H1 (cell line): ENCODE measurements around the gene RMC1. TPM values are rescaled to one million over a fixed set of nuclear protein-coding genes. Genes with fewer than 3 reads are reported as not detected.

ENCODE experiments used
- CTCF ChIA-PET: fragments of 300-600 bp; sonication (Branson Sonifier 250); formaldehyde crosslinking; loops from one replicate; lab custom pipeline; 2021; ENCODE audit not compliant: partially characterized antibody; lab: Charles Lee
- POLR2A ChIA-PET: fragments of 300-600 bp; sonication (Branson Sonifier 250); formaldehyde crosslinking; loops from one replicate; lab custom pipeline; 2021; ENCODE audit warnings: inconsistent platforms; ENCODE audit not compliant: partially characterized antibody; lab: Charles Lee
- DNase-seq, 2 experiments: peaks; one replicate each; pipeline versions ENCODE4 v3.0.0 to v3.0.0-alpha.2; 2010 to 2022; ENCODE audit warnings: low spot score in 2 of 2, low read depth in 1 of 2, mixed read lengths in 1 of 2
- FAIRE-seq: peaks from 2 replicates; lab custom pipeline; 2011; peaks lifted over from hg19 to GRCh38; lab: Jason Lieb, UNC
- H2AFZ ChIP-seq: 2 replicates; pipeline ENCODE4 v1.8.1; 2012; ENCODE audit warnings: low read length, inconsistent platforms
- H2AK5ac ChIP-seq: 2 replicates; pipeline ENCODE4 v1.6.1; 2013; ENCODE audit warnings: low read depth, low read length
- H2BK120ac ChIP-seq: replicated peaks from 2 replicates; pipeline ENCODE3; 2013; ENCODE audit warnings: low read depth, low read length, inconsistent platforms
- H2BK12ac ChIP-seq: 2 replicates; pipeline ENCODE4 v1.6.1; 2013; ENCODE audit warnings: low read depth, low read length
- H2BK15ac ChIP-seq: 2 replicates; pipeline ENCODE4 v1.6.1; 2013; ENCODE audit warnings: low read length
- H2BK20ac ChIP-seq: 2 replicates; pipeline ENCODE4 v1.6.1; 2013; ENCODE audit warnings: low read length
- H2BK5ac ChIP-seq: 2 replicates; pipeline ENCODE4 v1.6.1; 2013; ENCODE audit warnings: low read depth, low read length
- H3K14ac ChIP-seq: 2 replicates; pipeline ENCODE4 v1.6.1; 2013; ENCODE audit warnings: inconsistent platforms; ENCODE audit not compliant: insufficient read length
- H3K18ac ChIP-seq: 2 replicates; pipeline ENCODE4 v1.6.1; 2013; ENCODE audit warnings: low read length; ENCODE audit errors: extremely low read depth
- H3K23ac ChIP-seq: 2 replicates; pipeline ENCODE4 v1.6.1; 2013; ENCODE audit warnings: inconsistent platforms; ENCODE audit not compliant: insufficient read length
- H3K23me2 ChIP-seq: 2 replicates; pipeline ENCODE4 v1.6.1; 2013; ENCODE audit warnings: low read depth, low read length
- H3K27ac ChIP-seq: 2 replicates; pipeline ENCODE4 v1.6.1; 2011; ENCODE audit warnings: low read depth, low read length, inconsistent platforms
- H3K27me3 ChIP-seq, 4 experiments: replicated peaks in 1 of 4; 1 replicate in 1 of 4; 2 replicates in 3 of 4; pipeline versions ENCODE4 v1.6.1 to v1.8.1; 2011 to 2013; ENCODE audit warnings: low read length in 3 of 4, mild to moderate bottlenecking in 3 of 4, inconsistent platforms in 2 of 4, mixed read lengths in 2 of 4, moderate library complexity in 1 of 4; ENCODE audit not compliant: control insufficient read depth in 3 of 4, insufficient read depth in 3 of 4; ENCODE audit errors: extremely low read depth in 1 of 4
- H3K36me3 ChIP-seq, 4 experiments: 2 replicates each; pipeline versions ENCODE4 v1.6.1 to v1.8.1; 2011 to 2013; ENCODE audit warnings: mild to moderate bottlenecking in 4 of 4, low read length in 3 of 4, moderate library complexity in 2 of 4, control low read depth in 1 of 4, inconsistent platforms in 1 of 4; ENCODE audit not compliant: insufficient read depth in 4 of 4, control insufficient read depth in 2 of 4
- H3K4ac ChIP-seq: replicated peaks from 2 replicates; pipeline ENCODE3; 2013; ENCODE audit warnings: low read length, low read depth, mixed read lengths, inconsistent platforms; ENCODE audit not compliant: insufficient read length
- H3K4me1 ChIP-seq, 4 experiments: replicated peaks in 1 of 4; 1 replicate in 1 of 4; 2 replicates in 3 of 4; pipeline versions ENCODE4 v1.6.1 to v1.8.1; 2011 to 2013; ENCODE audit warnings: low read length in 3 of 4, inconsistent platforms in 2 of 4, mixed read lengths in 1 of 4; ENCODE audit not compliant: insufficient read depth in 4 of 4, control insufficient read depth in 3 of 4
- H3K4me2 ChIP-seq, 2 experiments: 2 replicates each; pipeline versions ENCODE4 v1.6.1 to v1.8.1; 2011 to 2013; ENCODE audit warnings: low read depth in 2 of 2, low read length in 2 of 2, control low read depth in 1 of 2, inconsistent platforms in 1 of 2, mild to moderate bottlenecking in 1 of 2; ENCODE audit not compliant: insufficient read depth in 1 of 2
- H3K4me3 ChIP-seq, 4 experiments: fragments of 200-600, 300-600 bp in 1 of 4; sonication (generic), shearing (Covaris generic), sonication (Bioruptor Twin) in 1 of 4; 2 replicates each; pipeline versions ENCODE4 v1.5.1 to v1.8.1; 2011 to 2016; ENCODE audit warnings: low read length in 4 of 4, low read depth in 3 of 4, control low read depth in 2 of 4, inconsistent platforms in 2 of 4, mild to moderate bottlenecking in 2 of 4, mixed read lengths in 1 of 4, moderate library complexity in 1 of 4; ENCODE audit not compliant: insufficient read depth in 2 of 4; ENCODE audit errors: extremely low read depth in 1 of 4
- H3K56ac ChIP-seq: replicated peaks from 2 replicates; pipeline ENCODE3; 2013; ENCODE audit warnings: low read depth, mild to moderate bottlenecking, mixed read lengths, low read length, inconsistent platforms; ENCODE audit not compliant: insufficient read length
- H3K79me1 ChIP-seq: 2 replicates; pipeline ENCODE4 v1.6.1; 2013; ENCODE audit warnings: low read depth, low read length, control low read depth
- H3K79me2 ChIP-seq, 2 experiments: 2 replicates each; pipeline versions ENCODE4 v1.6.1 to v1.8.1; 2012 to 2013; ENCODE audit warnings: low read length in 2 of 2, mild to moderate bottlenecking in 2 of 2, inconsistent platforms in 1 of 2; ENCODE audit not compliant: insufficient read depth in 2 of 2, control insufficient read depth in 1 of 2
- H3K9ac ChIP-seq, 4 experiments: replicated peaks in 1 of 4; 1 replicate in 1 of 4; 2 replicates in 3 of 4; pipeline versions ENCODE4 v1.6.1 to v1.8.1; 2011 to 2013; ENCODE audit warnings: low read depth in 3 of 4, low read length in 3 of 4, control low read depth in 2 of 4, mild to moderate bottlenecking in 2 of 4, moderate library complexity in 2 of 4, inconsistent platforms in 1 of 4; ENCODE audit errors: extremely low read depth in 1 of 4
- H3K9me3 ChIP-seq, 2 experiments: 2 replicates each; pipeline versions ENCODE4 v1.6.1 to v1.8.1; 2012 to 2013; ENCODE audit warnings: mild to moderate bottlenecking in 2 of 2, moderate library complexity in 2 of 2, control low read depth in 1 of 2, inconsistent platforms in 1 of 2, low read depth in 1 of 2, low read length in 1 of 2, mixed read lengths in 1 of 2; ENCODE audit not compliant: insufficient read depth in 2 of 2
- H4K20me1 ChIP-seq, 2 experiments: replicated peaks in 1 of 2; 2 replicates each; pipeline versions ENCODE3 to v1.8.1; 2011 to 2013; ENCODE audit warnings: inconsistent platforms in 2 of 2, low read length in 2 of 2, mild to moderate bottlenecking in 1 of 2; ENCODE audit not compliant: insufficient read depth in 2 of 2, control insufficient read depth in 1 of 2
- H4K5ac ChIP-seq: 2 replicates; pipeline ENCODE4 v1.6.1; 2013; ENCODE audit warnings: low read length, low read depth, mixed read lengths, inconsistent platforms; ENCODE audit not compliant: insufficient read length
- H4K8ac ChIP-seq: 2 replicates; pipeline ENCODE4 v1.8.0; 2013; ENCODE audit warnings: mild to moderate bottlenecking, moderate library complexity, low read length, inconsistent platforms; ENCODE audit not compliant: insufficient read depth; ENCODE audit errors: extremely low read depth
- H4K91ac ChIP-seq: replicated peaks from 2 replicates; pipeline ENCODE3; 2013; ENCODE audit warnings: low read length, mixed read lengths, inconsistent platforms; ENCODE audit not compliant: insufficient read length
- ATF2 ChIP-seq: IDR thresholded peaks from 2 replicates; pipeline ENCODE4 v1.6.1; 2012; ENCODE audit warnings: low read length, inconsistent platforms
- CBX8 ChIP-seq: fragments of 300-800, 300-1000 bp; sonication (generic); IDR thresholded peaks from 2 replicates; pipeline ENCODE4 v1.7.1; 2016; ENCODE audit warnings: low read depth, low read length, borderline replicate concordance
- GTF2F1 ChIP-seq: IDR thresholded peaks from 2 replicates; pipeline ENCODE4 v1.6.1; 2012; ENCODE audit warnings: low read depth, low read length, improper control_type of control experiment, borderline replicate concordance
- JUND ChIP-seq: IDR thresholded peaks from 2 replicates; pipeline ENCODE4 v1.6.1; 2011; ENCODE audit warnings: mild to moderate bottlenecking, improper control_type of control experiment, low read length
- KDM1A ChIP-seq: fragments of 200-600, 300-600 bp; sonication (generic); IDR thresholded peaks from 2 replicates; pipeline ENCODE4 v1.7.1; 2016; ENCODE audit warnings: mild to moderate bottlenecking, low read length, borderline replicate concordance
- KDM5A ChIP-seq: fragments of 200-600 bp; IDR thresholded peaks from 2 replicates; pipeline ENCODE4 v1.7.1; 2012; ENCODE audit warnings: mild to moderate bottlenecking, low read length, inconsistent platforms, mixed read lengths
- POLR2AphosphoS5 ChIP-seq: IDR thresholded peaks from 2 replicates; pipeline ENCODE4 v1.6.1; 2011; ENCODE audit warnings: low read depth, low read length
- POU5F1 ChIP-seq: IDR thresholded peaks from 2 replicates; pipeline ENCODE4 v1.6.1; 2011; ENCODE audit warnings: low read depth, mild to moderate bottlenecking, low read length, moderate library complexity
- RXRA ChIP-seq: IDR thresholded peaks from 2 replicates; pipeline ENCODE4 v1.6.1; 2011; ENCODE audit warnings: low read depth, mild to moderate bottlenecking, low read length, moderate library complexity; ENCODE audit not compliant: insufficient read depth
- SP1 ChIP-seq: IDR thresholded peaks from 2 replicates; pipeline ENCODE4 v1.6.1; 2011; ENCODE audit warnings: low read depth, low read length
- TAF1 ChIP-seq: IDR thresholded peaks from 2 replicates; pipeline ENCODE4 v1.6.1; 2011; ENCODE audit warnings: mild to moderate bottlenecking, low read depth, low read length
- YY1 ChIP-seq: IDR thresholded peaks from 2 replicates; pipeline ENCODE4 v1.6.1; 2011; ENCODE audit warnings: low read depth, mild to moderate bottlenecking, low read length
- WGBS, 2 experiments: shearing (Covaris generic) in 1 of 2; methylation state at CpG; one replicate each; pipeline versions ENCODE4 v1.1.6 to v1.1.7; 2013 to 2015; ENCODE audit warnings: low lambda C conversion rate in 2 of 2, mixed read lengths in 2 of 2, inconsistent platforms in 1 of 2, low coverage in 1 of 2, missing lambda C conversion rate in 1 of 2; ENCODE audit not compliant: insufficient replicate concordance in 2 of 2, insufficient coverage in 1 of 2, insufficient read length in 1 of 2; ENCODE audit errors: extremely low coverage in 1 of 2, missing lambda C conversion rate in 1 of 2; 5-methylcytosine and 5-hydroxymethylcytosine counted together
- polyA plus RNA-seq, 7 experiments: library from polyadenylated mRNA; depleted of rRNA in 3 of 7; stranded (reverse) in 5 of 7; unstranded in 2 of 7; fragments of >200 nt in 5 of 7; fragments of 200-250 nt in 2 of 7; gene quantifications; 1 replicate in 5 of 7; 2 replicates in 1 of 7; 4 replicates in 1 of 7; pipeline versions ENCODE4 v1.2.1 to v1.2.3, GENCODE V29; 2011 to 2013; ENCODE audit warnings: missing spikeins in 2 of 7, mixed read lengths in 2 of 7
- total RNA-seq: library from RNA; stranded (reverse); fragmentation: NEBNext Ultra II Directional; extraction: Animal tissue kit (Norgen Biotek cat#: 25700); gene quantifications from 2 replicates; pipeline ENCODE4 v1.2.1, GENCODE V29; 2021
- TF ChIP-seq, protein P1 (sequence below): IDR thresholded peaks from 2 replicates; pipeline ENCODE4 v1.6.1; 2012; ENCODE audit warnings: inconsistent platforms

Gene RMC1
- total and polyA plus RNA-seq, 2 of the 8 experiments (the other 6 are each of a cell fraction or from before 2014, with no cell fraction given): 16.4 to 20.1 TPM

GRCh38 chr18:23493654-23494053, 9.7 kb upstream of the RMC1 start:
- Histone ChIP-seq H3K18ac (no peak overlapping the region), H3K27ac (no peak overlapping the region), H3K9ac (no peak overlapping the region), H4K20me1 (no peaks in the 10 kb centered on the region), H4K5ac (no peak overlapping the region), H3K4me1 (no peaks in the 10 kb centered on the region), H2BK12ac (no peak overlapping the region), H2AFZ (no peak overlapping the region), H3K4me3 (no peak overlapping the region), H4K8ac (no peak overlapping the region), H3K4ac (no peak overlapping the region), H3K36me3 (no peaks in the 10 kb centered on the region), H2AK5ac (no peak overlapping the region), H3K56ac (no peak overlapping the region), H2BK5ac (no peak overlapping the region), H3K79me1 (no peaks in the 10 kb centered on the region), H2BK120ac (no peak overlapping the region), H3K14ac (no peak overlapping the region), H3K23ac (no peak overlapping the region), H3K79me2 (no peaks in the 10 kb centered on the region), H2BK20ac (no peak overlapping the region), H3K27me3 (no peaks in the 10 kb centered on the region), H3K4me2 (no peak overlapping the region), H3K9me3 (no peaks in the 10 kb centered on the region), H2BK15ac (no peak overlapping the region), H4K91ac (no peak overlapping the region), H3K23me2 (no peaks in the 10 kb centered on the region)
- FAIRE-seq (no peak), DNase-seq (no peak)
- ChIA-PET CTCF (interaction anchor here (0.6 to 1.2 kb wide), 4 partner anchors 13 to 419 kb away, joined by 3 to 4 read pairs (median 3); no protein-coding TSS in a partner anchor), POLR2A (no interaction called here)
- TF ChIP-seq POU5F1: no peak
- TF ChIP-seq ATF2: 0 out of 2 replicates have a peak, but pooled peaks have one; percentile 39
- TF ChIP-seq GTF2F1: no peak
- TF ChIP-seq JUND: peak; percentile 71
- TF ChIP-seq KDM1A: no peak
- no peak for TF ChIP-seq CBX8
- TF ChIP-seq KDM5A: no peak
- TF ChIP-seq, protein P1, sequence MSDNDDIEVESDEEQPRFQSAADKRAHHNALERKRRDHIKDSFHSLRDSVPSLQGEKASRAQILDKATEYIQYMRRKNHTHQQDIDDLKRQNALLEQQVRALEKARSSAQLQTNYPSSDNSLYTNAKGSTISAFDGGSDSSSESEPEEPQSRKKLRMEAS: no peak
- no peak for TF ChIP-seq POLR2AphosphoS5
- no peak for TF ChIP-seq RXRA
- no peak for TF ChIP-seq TAF1
- no peak for TF ChIP-seq YY1
- TF ChIP-seq SP1: no peak
- WGBS, 2 experiments: 56% methylated on average over 1 of the region's 1 CpG; no CpG with 5 or more reads in 1 of the 2 experiments
